ENCODE data around the gene CYS1.

Gene CYS1

DNA sequence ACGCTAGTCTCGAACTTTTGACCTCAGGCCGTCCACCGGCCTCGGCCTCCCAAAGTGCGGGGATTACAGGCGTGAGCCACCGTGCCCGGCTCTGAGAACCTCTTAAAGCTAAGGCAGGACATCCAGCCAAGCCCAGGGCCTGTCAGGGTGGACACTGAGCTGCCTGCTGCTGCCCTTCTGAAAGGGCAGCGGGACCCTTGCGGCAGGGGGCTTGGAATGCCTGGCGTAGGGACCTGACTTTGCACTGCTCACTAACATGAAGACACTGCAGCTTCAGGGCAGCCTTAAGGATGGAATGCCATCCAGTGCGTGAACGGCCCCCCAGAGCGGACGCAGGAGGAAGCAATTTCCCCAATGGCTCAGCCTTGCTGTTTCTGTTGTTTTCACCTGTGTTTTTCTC, 9.0 kb downstream of the CYS1 start:
- DNase-seq: no peak

DNA sequence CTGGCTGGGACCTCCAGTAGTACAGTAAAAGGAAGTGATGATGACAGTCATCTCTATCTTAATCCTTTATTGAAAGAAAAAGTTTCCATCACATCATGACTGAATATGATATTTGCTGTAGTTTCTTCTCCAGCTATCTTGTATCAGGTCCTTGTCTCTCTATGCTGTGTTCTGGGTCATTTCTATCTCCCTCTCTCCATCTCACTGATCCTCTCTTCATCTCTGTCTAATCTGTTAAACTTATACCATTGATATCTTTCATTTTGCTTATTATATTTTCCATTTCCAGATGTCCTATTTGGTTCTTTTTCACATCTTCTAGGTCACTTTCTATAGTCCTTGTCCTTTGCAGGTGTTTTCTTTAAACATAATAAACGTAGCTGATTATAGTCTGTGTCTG, 12.3 kb downstream of the CYS1 start:
- DNase-seq: no peak

DNA sequence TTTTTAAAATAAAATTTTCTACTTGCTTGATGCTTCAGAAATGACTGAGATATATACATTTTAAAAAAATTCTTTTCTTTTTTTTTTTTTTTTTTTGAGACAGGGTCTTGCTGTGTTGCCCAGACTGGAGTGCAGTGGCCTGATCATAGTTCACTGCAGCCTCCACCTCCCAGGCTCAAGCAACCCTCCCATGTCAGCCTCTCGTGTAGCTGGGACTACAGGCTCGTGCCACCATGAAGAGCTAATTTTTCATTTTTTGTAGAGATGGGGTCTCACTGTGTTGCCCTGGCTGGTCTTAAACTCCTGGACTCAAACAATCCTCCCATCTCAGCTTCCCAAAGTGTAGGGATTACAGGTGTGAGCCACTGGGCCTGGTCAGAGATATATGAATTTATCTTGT, 12.9 kb downstream of the CYS1 start:
- DNase-seq: no peak

DNA sequence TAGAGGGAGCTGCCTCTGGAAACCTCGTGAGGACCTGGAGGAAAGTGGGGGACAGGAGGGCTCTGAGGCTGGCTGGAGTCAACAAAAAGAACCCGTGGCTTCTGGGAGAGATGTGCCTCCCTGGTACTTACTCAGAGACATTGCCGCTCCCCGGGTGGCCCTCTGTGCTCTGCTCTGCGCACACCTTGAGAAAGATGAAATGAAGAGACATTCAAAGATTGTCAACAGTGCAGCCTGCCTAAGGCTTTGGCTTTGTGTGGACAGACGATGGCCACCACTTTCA, 14.5 kb downstream of the CYS1 start:
- DNase-seq: no peak

DNA sequence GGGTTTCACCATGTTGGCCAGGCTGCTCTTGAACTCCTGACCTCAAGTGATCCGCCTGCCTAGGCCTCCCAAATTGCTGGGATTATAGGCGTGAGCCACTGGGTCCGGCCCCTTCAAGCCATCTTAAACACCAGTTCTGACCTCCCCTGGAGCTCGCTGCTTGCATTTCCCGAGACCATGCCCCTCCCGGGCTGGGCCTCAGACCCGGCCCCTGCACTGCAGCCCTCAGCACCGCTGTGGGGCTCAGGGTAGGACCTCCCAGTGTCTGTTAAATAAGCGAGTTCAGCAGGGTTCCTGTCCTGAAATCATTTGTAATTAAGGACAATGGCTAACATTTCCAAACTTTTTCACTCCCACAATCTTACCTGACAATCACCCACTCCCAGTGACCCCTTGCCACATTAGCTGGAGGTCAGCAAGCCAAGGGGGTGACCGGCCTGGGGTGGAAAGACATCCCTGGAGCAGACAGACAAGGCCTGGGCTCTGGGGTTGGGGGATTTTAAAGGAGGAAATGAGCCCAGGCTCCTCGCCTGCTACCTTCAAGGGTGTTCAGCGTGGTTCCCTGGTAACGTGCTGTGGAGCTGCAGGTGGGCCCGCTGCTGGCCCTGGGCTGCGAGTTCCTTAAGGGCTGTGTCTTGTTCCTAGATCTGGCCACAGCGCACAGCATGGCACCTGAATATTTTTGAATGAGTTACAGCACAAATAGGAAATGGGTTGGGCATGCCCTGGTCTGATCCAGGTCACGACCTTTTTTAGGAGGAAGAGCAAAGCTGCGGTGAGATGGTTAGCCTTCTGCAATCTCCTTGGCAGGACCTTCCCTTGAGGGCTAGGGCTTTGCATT, 15.1 kb downstream of the CYS1 start:
- DNase-seq: no peak

DNA sequence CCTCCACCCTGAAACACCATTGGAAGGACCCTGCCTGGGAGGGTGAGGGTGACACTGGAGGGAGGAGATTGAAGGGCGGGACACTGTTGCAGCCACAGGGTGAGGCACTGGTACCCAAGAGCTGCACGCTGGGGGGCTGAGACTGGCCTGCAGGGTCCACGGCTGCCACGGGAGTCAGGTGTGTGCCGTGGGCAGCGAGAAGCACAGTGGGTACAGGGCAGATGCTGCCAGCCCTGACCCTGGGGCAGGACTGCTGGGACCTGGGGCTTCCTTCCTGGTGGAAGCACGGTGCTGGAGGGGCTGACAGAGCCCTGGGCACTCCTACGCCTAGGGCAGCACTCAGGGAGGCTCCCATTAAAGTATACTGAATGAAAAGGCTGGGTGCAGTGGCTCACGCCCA, 16.6 kb downstream of the CYS1 start:
- DNase-seq: no peak

DNA sequence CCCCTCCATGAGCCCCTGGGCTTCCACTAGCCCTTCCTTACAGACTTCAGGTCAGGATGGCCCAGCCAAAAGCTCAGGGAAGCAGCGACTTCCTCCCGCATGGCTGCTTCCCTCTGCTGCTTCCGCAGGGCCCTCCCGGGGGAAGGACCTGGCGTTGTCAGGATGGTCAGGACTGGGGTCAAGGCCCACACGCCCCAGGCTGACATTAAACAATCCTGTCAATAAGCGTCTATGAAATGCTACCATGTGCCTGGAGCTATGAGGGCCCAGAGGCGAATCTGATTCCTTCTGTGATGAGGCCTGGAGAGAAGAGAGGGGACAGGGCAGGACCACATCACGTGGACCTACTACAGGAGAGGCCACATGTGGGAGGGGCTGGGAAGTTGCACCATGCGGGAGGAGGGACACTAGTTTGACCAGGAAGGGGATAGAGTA, 17.3 kb downstream of the CYS1 start:
- no peak for DNase-seq

DNA sequence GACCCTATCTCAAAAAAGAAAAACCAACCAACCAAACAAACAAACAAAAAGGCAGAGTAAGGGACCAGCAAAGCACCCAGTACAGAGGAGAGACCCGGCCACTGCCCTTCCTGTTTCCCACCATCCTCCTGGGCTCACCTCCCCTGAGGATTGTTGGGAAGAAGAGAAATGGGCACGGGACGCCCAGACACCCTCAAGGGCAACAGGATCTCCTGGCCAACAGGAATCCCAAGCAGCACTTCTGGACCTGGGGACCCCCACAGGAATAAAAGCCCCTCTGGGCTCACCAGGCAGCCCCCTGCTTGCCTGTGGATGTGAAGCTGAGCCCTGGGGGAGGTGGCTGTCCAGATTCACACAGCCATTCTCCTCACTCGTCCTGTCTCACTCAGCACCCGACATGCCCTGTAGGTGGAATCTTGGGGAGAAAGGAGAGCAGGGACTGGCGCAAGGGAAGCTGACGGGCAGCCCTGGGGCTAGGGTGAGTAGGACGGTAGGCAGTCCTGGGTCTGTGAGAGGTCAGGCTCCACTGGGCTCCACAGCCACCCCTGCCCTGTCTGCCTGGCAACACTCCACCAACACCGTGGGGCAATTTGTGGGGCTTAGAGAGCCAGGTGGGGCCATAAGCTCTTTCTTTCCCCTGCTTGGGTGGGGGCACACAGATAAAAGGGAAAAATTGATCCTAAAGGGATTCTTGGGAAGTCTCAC, 18.8 kb downstream of the CYS1 start:
- DNase-seq: no peak

DNA sequence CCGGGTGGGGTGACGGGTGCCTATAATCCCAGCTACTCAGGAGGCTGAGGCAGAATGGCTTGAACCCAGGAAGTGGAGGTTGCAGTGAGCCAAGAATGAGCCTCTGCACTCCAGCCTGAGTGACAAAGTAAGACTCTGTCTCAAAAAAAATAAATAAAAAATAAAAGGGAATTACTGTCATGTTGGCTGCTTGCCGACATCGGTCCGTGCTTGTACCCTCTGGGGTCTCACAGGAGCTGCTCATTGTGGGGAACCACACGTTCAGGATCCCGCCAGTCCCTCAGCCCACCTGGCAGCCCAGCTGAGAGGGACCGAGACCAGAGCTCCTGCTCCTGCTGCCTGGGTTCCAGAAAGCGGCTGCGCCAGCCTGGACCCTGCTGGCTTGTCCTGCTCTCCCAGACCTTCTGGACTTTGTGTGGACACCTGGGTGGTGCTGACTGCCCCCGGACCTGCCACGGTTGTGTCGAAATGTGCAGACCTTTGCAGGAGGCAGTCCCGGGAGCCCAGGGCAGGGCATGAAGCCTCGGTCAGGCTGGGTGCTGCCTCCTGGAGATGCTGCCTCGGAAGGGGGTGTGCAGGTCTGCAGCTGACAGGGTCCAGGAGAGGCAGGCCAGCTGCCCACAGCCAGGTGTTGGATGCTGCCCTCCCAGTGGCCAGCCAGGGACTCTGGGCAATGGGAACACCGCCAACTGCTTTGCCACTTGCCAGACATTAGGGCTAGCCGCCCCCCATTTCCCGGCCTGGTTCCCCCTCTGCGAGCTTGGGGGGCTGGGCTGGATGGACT, 20.5 kb downstream of the CYS1 start:
- DNase-seq: no peak

DNA sequence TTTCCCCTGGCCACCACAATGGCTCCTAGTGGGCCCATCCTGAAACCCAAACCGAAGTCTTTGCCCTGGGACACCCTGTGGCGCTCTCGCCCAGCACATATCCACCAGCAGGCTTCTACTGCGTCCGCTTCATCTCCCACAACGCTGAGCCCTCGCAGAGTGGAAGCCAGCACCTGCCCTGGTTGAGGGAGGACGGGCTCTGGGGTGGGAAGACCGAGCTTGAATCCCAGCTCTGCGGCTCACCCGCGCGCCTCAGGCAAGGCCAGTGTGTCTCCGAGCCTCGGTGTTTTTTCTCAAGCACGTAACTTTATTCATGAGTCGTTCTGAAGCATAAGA, 21.2 kb downstream of the CYS1 start:
- DNase-seq: no peak

DNA sequence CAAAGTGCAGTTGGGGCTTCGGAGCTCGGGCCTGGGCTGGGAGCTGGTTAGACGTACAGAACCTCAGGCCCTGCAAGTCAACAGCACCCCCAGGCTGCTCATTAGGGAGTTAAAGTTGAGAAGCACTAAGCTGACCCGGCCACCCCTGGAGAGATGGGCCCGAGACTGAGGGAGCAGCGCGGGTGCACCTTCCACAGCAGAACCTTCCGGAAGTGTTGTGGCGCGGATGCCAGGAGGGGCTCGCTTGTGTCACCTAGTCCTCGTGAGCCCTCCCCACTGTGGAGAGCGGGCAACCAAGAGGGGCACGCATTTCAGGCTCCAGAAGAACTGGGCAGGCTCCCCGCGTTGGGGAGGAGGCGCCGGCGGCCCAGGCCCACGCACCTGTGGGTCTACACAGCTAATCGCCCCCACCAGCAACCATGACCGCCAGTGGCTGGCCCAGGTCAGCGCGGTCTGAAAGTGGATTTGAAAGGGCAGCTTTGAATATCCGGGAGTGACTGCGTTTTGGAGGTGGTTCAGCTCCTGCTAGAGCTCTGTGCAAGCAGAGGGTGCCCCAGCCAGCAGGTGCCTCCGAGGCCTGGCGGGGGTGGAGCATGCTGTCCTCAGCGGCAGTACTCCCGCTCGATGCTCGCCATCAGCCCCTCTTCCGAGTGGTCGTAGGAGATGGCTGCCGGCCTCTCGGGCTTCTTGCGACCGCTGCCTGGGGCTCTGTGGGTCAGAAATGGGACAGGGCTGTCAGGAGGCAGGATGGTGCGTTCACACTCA, 21.8 kb downstream of the CYS1 start:
- DNase-seq: no peak

DNA sequence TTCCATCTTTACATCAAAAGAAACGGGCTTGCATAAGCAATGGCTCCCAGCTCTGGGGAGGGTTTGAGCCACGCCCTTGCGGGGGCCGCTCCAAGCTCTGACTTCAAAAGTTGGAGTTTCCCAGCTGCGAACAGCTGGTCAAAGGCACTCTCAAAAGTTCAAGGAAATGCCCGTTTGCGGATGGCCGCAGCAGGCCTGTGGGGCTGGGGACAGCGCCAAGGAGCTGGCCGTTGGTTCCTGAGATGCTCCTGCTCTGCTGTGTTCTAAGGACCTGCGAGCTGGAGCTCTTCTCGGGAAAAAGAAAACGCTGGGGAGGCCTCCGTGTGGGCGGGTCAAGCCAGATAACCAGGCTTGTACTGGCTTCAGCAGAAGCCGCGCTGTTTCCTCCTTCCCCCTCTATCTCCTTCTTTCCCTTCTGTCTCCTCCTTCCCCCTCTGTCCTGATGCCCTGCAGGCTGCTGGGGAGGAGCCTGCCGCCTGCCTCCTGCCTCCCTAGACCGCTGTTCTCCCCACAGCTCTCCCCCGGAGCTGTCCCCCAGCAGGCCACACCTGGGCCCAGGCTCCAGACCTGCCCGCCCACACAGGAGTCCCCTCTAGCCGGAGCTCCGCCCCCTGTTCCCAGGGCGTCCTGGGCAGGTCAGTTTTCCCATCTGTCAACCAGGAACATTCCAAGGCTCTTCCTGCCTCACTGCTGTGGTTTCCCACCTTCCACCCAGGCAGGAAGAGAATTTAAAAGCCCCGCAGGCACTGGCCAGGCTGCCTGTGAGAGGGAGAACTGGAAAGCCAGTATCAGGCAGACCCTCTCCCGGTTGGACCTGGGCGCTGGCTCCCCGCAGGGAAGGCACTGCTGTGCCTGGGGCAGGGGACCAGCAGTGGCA, 22.7 kb downstream of the CYS1 start:
- no peak for DNase-seq

DNA sequence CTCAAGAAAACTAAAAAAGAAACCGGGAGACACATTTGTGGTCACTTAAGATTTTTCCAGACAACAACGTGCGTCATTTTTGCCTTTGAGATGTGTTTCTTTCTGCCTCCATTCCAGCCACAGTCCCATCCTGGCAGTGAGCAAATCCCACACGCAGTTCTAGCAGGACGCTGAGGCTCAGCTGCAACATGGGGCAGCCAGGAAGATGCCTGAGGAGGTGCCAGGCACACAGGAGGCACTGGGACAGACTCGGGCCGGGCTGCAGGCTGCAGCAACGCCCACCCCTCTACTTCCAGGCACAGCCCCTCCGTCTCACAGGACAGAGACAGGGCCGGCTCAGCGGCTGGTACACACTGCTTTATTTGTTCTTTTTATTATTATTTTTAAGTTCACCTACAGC, 23.8 kb downstream of the CYS1 start:
- DNase-seq: no peak

DNA sequence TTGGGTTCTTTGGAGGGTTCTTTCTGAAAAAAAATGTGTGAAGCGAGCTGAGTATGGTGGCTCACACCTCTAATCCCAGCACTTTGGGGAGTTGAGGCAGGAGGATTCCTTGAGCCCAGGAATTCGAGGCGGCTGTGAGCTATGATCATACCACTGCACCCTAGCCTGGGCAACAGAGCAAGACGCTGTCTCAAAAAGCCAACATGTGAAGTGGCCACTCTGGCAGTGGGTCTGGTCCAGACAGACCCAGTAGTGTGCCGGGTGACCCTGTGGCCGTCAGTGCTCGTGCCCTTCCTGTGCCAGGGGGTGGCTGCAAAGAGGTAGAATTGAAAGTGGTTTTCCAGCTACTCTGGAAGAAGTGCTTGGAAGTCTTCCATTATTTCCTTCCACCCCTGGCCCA, 25.2 kb downstream of the CYS1 start:
- DNase-seq: no peak

DNA sequence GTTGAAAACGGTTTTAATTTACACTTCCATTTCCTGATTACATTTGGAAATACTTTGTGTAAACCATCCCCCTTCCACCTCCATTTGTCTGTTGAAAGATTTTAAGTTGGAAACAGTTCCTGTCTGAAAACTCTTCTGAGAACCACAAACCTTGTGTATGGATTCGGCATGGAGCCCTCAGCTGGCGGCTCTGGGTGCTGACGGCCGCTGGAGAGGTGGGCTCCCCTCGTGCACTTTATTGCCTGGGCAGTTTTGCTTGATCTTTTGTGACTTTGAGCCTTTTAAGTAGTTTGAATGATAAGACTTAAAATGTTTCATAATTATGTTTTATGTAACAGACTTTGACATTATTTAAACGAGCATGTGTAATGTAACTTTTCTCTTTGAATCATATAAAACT, 25.8 kb downstream of the CYS1 start:
- DNase-seq: no peak

DNA sequence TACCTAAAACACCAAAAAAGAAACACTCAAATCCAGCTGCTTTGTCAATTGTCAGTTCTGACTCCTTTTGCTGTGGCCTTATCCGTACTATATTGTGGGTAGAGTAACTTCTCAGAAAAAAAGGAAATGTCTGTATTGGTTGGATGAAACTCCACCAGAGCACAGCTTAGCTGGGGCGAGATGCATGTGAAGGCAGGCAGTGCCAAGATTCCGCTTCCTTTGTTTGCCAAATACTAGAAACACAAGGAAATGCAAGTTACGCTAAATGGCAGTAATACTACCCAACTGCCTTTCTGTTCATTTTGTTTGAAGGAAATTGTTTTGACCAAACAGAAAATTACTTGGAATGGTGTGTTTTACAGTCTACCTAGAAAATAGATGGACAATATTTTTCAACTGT, 26.9 kb downstream of the CYS1 start:
- DNase-seq: no peak

DNA sequence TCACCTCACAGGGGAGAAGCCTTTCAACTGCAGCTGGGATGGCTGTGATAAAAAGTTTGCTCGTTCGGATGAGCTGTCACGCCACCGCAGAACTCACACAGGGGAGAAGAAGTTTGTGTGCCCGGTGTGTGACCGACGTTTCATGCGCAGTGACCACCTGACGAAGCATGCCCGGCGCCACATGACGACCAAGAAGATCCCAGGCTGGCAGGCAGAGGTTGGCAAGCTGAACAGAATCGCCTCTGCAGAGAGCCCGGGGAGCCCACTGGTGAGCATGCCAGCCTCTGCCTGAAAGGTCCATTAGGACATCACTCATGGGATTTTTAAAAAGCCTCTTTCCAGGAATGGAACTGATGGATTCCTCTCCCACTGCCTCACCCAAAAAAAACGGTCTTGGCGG, 28.0 kb downstream of the CYS1 start:
- no peak for DNase-seq

DNA sequence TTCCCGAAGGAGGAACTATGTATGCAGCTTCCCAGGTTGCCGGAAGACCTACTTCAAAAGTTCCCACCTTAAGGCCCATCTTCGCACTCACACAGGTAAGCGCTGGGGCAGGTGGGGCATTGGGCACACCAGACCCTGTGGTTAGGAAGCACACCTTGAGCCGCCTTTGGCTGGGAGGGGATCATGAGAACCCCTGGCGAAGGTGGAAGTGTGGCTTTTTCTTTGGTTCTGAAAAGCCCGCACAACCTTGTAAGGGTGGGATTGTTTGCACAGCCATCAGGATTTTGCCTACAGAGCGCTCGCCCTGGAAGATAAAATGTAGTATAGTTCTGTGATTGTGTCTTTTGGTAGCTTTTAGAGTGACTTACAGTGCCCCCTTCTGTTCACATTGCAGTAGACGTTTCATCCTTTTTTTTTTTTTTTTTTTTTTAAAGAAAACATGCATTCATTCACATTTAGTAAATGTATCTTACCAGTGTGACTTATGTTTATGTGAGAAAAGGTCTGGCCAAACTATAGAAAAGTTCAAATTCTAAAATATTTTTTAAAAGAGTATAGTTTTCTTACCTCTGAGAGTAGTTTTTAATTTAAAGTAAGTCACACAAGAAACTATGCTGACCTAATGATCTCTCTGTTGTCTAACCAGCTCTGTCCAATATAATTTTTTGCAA, 31.6 kb downstream of the CYS1 start:
- peak; percentile 75 for DNase-seq

DNA sequence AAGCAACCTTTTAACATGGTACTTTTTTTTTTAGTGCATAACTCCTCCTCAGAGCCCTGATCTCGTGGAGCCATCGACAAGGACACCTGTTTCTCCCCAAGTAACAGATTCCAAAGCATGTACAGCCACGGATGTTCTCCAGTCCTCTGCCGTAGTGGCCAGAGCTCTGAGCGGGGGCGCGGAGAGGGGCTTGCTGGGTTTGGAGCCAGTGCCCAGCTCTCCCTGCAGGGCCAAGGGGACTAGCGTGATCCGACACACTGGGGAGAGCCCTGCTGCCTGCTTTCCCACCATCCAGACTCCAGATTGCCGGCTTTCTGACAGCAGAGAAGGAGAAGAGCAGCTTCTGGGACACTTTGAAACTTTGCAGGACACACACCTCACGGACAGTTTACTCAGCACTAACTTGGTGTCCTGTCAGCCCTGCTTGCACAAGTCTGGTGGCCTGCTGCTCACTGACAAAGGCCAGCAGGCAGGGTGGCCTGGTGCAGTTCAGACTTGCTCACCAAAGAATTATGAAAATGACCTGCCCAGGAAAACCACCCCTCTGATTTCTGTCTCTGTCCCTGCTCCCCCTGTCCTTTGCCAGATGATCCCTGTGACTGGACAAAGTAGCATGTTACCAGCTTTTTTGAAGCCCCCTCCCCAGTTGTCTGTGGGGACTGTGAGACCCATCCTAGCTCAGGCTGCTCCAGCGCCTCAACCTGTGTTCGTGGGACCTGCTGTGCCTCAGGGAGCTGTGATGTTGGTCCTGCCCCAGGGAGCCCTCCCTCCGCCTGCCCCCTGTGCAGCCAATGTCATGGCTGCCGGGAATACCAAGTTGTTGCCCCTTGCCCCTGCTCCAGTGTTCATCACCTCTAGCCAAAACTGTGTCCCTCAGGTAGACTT, 32.4 kb downstream of the CYS1 start:
- no peak for DNase-seq

DNA sequence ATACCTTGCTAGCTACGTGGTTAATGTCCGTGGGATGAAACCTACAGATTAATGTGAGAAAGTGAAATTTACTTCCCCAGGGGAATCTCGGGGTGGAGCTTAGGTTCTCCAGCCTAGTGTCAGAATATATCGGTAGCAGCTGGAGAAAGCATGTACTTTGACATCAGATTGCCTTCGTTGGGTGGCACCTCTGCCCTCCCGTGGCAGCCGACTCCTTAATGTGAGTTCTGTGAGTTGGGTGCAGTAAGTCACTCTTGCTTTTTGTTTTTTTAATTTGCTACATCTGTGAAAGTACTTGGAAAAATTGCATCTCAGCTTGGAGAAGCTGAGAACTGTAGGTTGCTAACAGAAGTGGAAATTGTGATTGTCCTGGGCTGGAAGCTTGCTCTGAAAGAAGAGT, 33.3 kb downstream of the CYS1 start:
- DNase-seq: no peak
